Thoracic aorta (tissue), 2 donors: ENCODE measurements around the gene STPG4. TPM values are rescaled to one million over a fixed set of nuclear protein-coding genes. Genes with fewer than 3 reads are reported as not detected.
A peak's percentile ranks its signal among the peaks of the same experiment; 100 is the strongest.

ENCODE experiments used
- ATAC-seq: fragments of 150-250 bp; one replicate; pipeline ENCODE4 v1.8.0; 2017; ENCODE audit warnings: low read depth; ENCODE audit not compliant: insufficient number of reproducible peaks, low FRiP score
- DNase-seq: peaks from one replicate; pipeline ENCODE4 v3.0.0-alpha.2; 2020; ENCODE audit warnings: low spot score
- H3K27ac ChIP-seq, 2 donors: fragments of 200-600 bp; sonication (generic); 1 replicate in 1 of 2; 2 replicates in 1 of 2; pipeline ENCODE4 v1.5.1; 2016; ENCODE audit warnings: mild to moderate bottlenecking in 2 of 2, moderate library complexity in 2 of 2
- H3K27me3 ChIP-seq: fragments of 200-600 bp; sonication (generic); replicated peaks from 2 replicates; pipeline ENCODE4 v1.6.0; 2016; ENCODE audit warnings: mild to moderate bottlenecking; ENCODE audit not compliant: insufficient read depth
- H3K36me3 ChIP-seq: fragments of 200-600 bp; sonication (generic); one replicate; pipeline ENCODE4 v1.5.1; 2016
- H3K4me1 ChIP-seq, 2 donors: fragments of 200-600 bp; sonication (generic); 1 replicate in 1 of 2; 2 replicates in 1 of 2; pipeline versions ENCODE4 v1.5.1 to v1.6.0; 2016; ENCODE audit warnings: low read depth in 2 of 2, mild to moderate bottlenecking in 1 of 2; ENCODE audit not compliant: control insufficient read depth in 1 of 2
- H3K4me3 ChIP-seq: fragments of 200-600 bp; sonication (generic); 2 replicates; pipeline ENCODE4 v1.5.1; 2016; ENCODE audit warnings: mild to moderate bottlenecking
- H3K9me3 ChIP-seq: fragments of 200-600 bp; sonication (generic); 2 replicates; pipeline ENCODE4 v1.5.1; 2016
- CTCF ChIP-seq: fragments of 200-600 bp; sonication (generic); IDR thresholded peaks from one replicate; pipeline ENCODE4 v1.5.1; 2019; ENCODE audit warnings: antibody characterized with exemption
- total RNA-seq, 2 donors: library from RNA; depleted of rRNA; stranded (reverse); fragments of >200 nt; gene quantifications; one replicate each; pipeline versions ENCODE4 v1.1.0 to v1.2.3, GENCODE V29; 2016

Gene STPG4
- total RNA-seq, 2 donors from 2014 or later: not detected

- Histone ChIP-seq H3K4me1 (peaks cover 22 to 55% of the 10 kb centered on the region in 2 donors), H3K27me3 (no peaks in the 10 kb centered on the region), H3K36me3 (no peaks in the 10 kb centered on the region), H3K27ac (peak overlapping the region; percentile 91 to 95), H3K9me3 (no peaks in the 10 kb centered on the region), H3K4me3 (no peak overlapping the region)
- ATAC-seq: no peak
- DNase-seq: no peak
- TF ChIP-seq CTCF: no peak
Measured at GRCh38 chr2:47077442-47078117, 77.5 kb downstream of the STPG4 start.

GRCh38 chr2:47076586-47077441 is 78.3 kb downstream of the STPG4 start:
- H3K27ac ChIP-seq: peak overlapping the region; percentile 91 to 95
- no peaks in the 10 kb centered on the region for H3K36me3 ChIP-seq
- no peaks in the 10 kb centered on the region for H3K9me3 ChIP-seq
- no peaks in the 10 kb centered on the region for H3K27me3 ChIP-seq
- peak; percentile 72 for DNase-seq
- no peak overlapping the region for H3K4me3 ChIP-seq
- TF ChIP-seq CTCF: no peak
- ATAC-seq: peak; percentile 85
- peaks cover 27 to 62% of the 10 kb centered on the region in 2 donors for H3K4me1 ChIP-seq

- Histone ChIP-seq H3K27me3 (no peaks in the 10 kb centered on the region), H3K9me3 (no peaks in the 10 kb centered on the region), H3K4me3 (no peak overlapping the region), H3K36me3 (no peaks in the 10 kb centered on the region), H3K27ac (peak overlapping the region; percentile 91 to 95), H3K4me1 (peaks cover 34 to 69% of the 10 kb centered on the region in 2 donors)
- ATAC-seq (no peak), DNase-seq (no peak)
- no peak for TF ChIP-seq CTCF
Measured at GRCh38 chr2:47076126-47076506, 79.0 kb downstream of the STPG4 start.

- H3K4me1 ChIP-seq: peaks cover 40 to 72% of the 10 kb centered on the region in 2 donors
- no peaks in the 10 kb centered on the region for H3K27me3 ChIP-seq
- H3K9me3 ChIP-seq: no peaks in the 10 kb centered on the region
- TF ChIP-seq CTCF: no peak
- ATAC-seq (no peak), DNase-seq (no peak)
- no peaks in the 10 kb centered on the region for H3K36me3 ChIP-seq
- H3K27ac ChIP-seq: peak overlapping the region; percentile 91 to 95
- H3K4me3 ChIP-seq: no peak overlapping the region
Measured at GRCh38 chr2:47075361-47076125, 79.6 kb downstream of the STPG4 start.

GRCh38 chr2:47074691-47075090 is 80.4 kb downstream of the STPG4 start:
- peak overlapping the region; percentile 95 to 99 for H3K27ac ChIP-seq

More at GRCh38 chr2:47074691-47075090, 80.4 kb downstream of the STPG4 start:
- ATAC-seq (no peak), DNase-seq (no peak)
- H3K36me3 ChIP-seq: no peaks in the 10 kb centered on the region
- H3K4me3 ChIP-seq: no peak overlapping the region
- no peak for TF ChIP-seq CTCF
- H3K27me3 ChIP-seq: no peaks in the 10 kb centered on the region
- H3K9me3 ChIP-seq: no peaks in the 10 kb centered on the region
- H3K4me1 ChIP-seq: peaks cover 45 to 72% of the 10 kb centered on the region in 2 donors
